CD14-positive monocyte (primary cell): ENCODE measurements around the gene UBXN11. TPM values are rescaled to one million over a fixed set of nuclear protein-coding genes. Genes with fewer than 3 reads are reported as not detected.

Experiments
- DNase-seq, 3 donors: peaks; one replicate each; pipeline ENCODE4 v3.0.0-alpha.2; 2011 to 2022
- H2AFZ ChIP-seq: 2 replicates; pipeline ENCODE4 v1.6.0; 2012; ENCODE audit warnings: mild to moderate bottlenecking, low read depth, low read length, inconsistent platforms; ENCODE audit not compliant: insufficient read depth, poor library complexity, severe bottlenecking
- H3K27ac ChIP-seq, 2 donors: 1 replicate in 1 of 2; 2 replicates in 1 of 2; pipeline ENCODE4 v1.5.1; 2012 to 2013; ENCODE audit warnings: low read length in 2 of 2, control low read depth in 1 of 2, inconsistent platforms in 1 of 2, low read depth in 1 of 2, mild to moderate bottlenecking in 1 of 2
- H3K27me3 ChIP-seq, 2 donors: one replicate each; pipeline versions ENCODE4 v1.6.0 to v1.6.1; 2011 to 2013; ENCODE audit warnings: low read length in 2 of 2; ENCODE audit not compliant: control insufficient read depth in 2 of 2, insufficient read depth in 2 of 2
- H3K36me3 ChIP-seq, 2 donors: replicated peaks in 1 of 2; 1 replicate in 1 of 2; 2 replicates in 1 of 2; pipeline versions ENCODE4 v1.5.1 to v1.6.1; 2012 to 2013; ENCODE audit warnings: low read length in 2 of 2, control low read depth in 1 of 2, inconsistent platforms in 1 of 2, mild to moderate bottlenecking in 1 of 2; ENCODE audit not compliant: insufficient read depth in 2 of 2, control insufficient read depth in 1 of 2
- H3K4me1 ChIP-seq, 2 donors: 1 replicate in 1 of 2; 2 replicates in 1 of 2; pipeline versions ENCODE4 v1.5.1 to v1.6.1; 2012 to 2013; ENCODE audit warnings: low read length in 2 of 2, control low read depth in 1 of 2, inconsistent platforms in 1 of 2, mild to moderate bottlenecking in 1 of 2, moderate library complexity in 1 of 2; ENCODE audit not compliant: insufficient read depth in 2 of 2, control insufficient read depth in 1 of 2
- H3K4me2 ChIP-seq: replicated peaks from 2 replicates; pipeline ENCODE3; 2012; ENCODE audit warnings: low read length, moderate library complexity, mild to moderate bottlenecking; ENCODE audit not compliant: poor library complexity, severe bottlenecking; ENCODE audit errors: extremely low read depth
- H3K4me3 ChIP-seq, 3 experiments: fragments of 200-600 bp in 1 of 3; sonication (generic) in 1 of 3; replicated peaks in 1 of 3; 1 replicate in 2 of 3; 2 replicates in 1 of 3; pipeline ENCODE4 v1.5.1; 2011 to 2013; ENCODE audit warnings: low read length in 3 of 3, mild to moderate bottlenecking in 3 of 3, control low read depth in 2 of 3, low read depth in 2 of 3, inconsistent platforms in 1 of 3, moderate library complexity in 1 of 3
- H3K79me2 ChIP-seq: 2 replicates; pipeline ENCODE4 v1.6.0; 2012; ENCODE audit warnings: mild to moderate bottlenecking, control low read depth, inconsistent platforms, low read length, moderate library complexity; ENCODE audit not compliant: insufficient read depth
- H3K9ac ChIP-seq: 2 replicates; pipeline ENCODE4 v1.6.0; 2017; ENCODE audit warnings: low read length, mild to moderate bottlenecking; ENCODE audit not compliant: insufficient read depth, poor library complexity, severe bottlenecking
- H3K9me3 ChIP-seq, 2 donors: replicated peaks in 1 of 2; 1 replicate in 1 of 2; 2 replicates in 1 of 2; pipeline versions ENCODE4 v1.5.1 to v1.6.1; 2012 to 2013; ENCODE audit warnings: low read length in 2 of 2, control low read depth in 1 of 2; ENCODE audit not compliant: control insufficient read depth in 1 of 2, insufficient read depth in 1 of 2
- H4K20me1 ChIP-seq: 2 replicates; pipeline ENCODE4 v1.6.0; 2012; ENCODE audit warnings: mild to moderate bottlenecking, low read length, control low read depth, moderate library complexity; ENCODE audit not compliant: insufficient read depth
- H3K27ac Mint-ChIP-seq, 7 donors: one replicate each; pipeline ENCODE4 v1.8.0; 2020; ENCODE audit warnings: mild to moderate bottlenecking in 7 of 7, mixed read lengths in 7 of 7, moderate library complexity in 6 of 7, inconsistent platforms in 2 of 7
- H3K27me3 Mint-ChIP-seq, 3 donors: one replicate each; pipeline ENCODE4 v1.8.0; 2021 to 2022; ENCODE audit warnings: low read depth in 3 of 3, mild to moderate bottlenecking in 3 of 3, mixed read lengths in 3 of 3, moderate library complexity in 3 of 3, inconsistent platforms in 1 of 3
- H3K36me3 Mint-ChIP-seq, 2 donors: one replicate each; pipeline ENCODE4 v1.8.0; 2020; ENCODE audit warnings: mixed read lengths in 2 of 2, inconsistent platforms in 1 of 2, mild to moderate bottlenecking in 1 of 2
- H3K4me1 Mint-ChIP-seq: one replicate; pipeline ENCODE4 v1.8.0; 2020; ENCODE audit warnings: mild to moderate bottlenecking, mixed read lengths
- H3K4me3 Mint-ChIP-seq, 2 donors: one replicate each; pipeline ENCODE4 v1.8.0; 2020; ENCODE audit warnings: mild to moderate bottlenecking in 2 of 2, mixed read lengths in 2 of 2, moderate library complexity in 1 of 2
- H3K9me3 Mint-ChIP-seq, 7 donors: one replicate each; pipeline ENCODE4 v1.8.0; 2020 to 2022; ENCODE audit warnings: mixed read lengths in 7 of 7, mild to moderate bottlenecking in 6 of 7, moderate library complexity in 6 of 7, inconsistent platforms in 2 of 7
- WGBS: methylation state at CpG from one replicate; pipeline ENCODE4 v1.1.5; 2013; ENCODE audit warnings: missing lambda C conversion rate; ENCODE audit not compliant: insufficient coverage; 5-methylcytosine and 5-hydroxymethylcytosine counted together
- intact Hi-C, 2 donors: fragments of 100-400 bp; cut with micrococcal nuclease; formaldehyde crosslinking; loops; one replicate each; pipeline versions ENCODE4 v1.15.0 to v1.15.1; 2023
- polyA plus RNA-seq, 3 donors: library from polyadenylated mRNA; depleted of rRNA in 1 of 3; unstranded in 2 of 3; stranded (reverse) in 1 of 3; fragments of 300-500 nt in 2 of 3; fragments of >200 nt in 1 of 3; fragmentation: Illumina TruSeq in 2 of 3; gene quantifications; 1 replicate in 2 of 3; 2 replicates in 1 of 3; pipeline ENCODE4 v1.2.3, GENCODE V29; 2012 to 2021
- TF ChIP-seq, protein P1 (sequence below): fragments of 200-600 bp; IDR thresholded peaks from one replicate; pipeline ENCODE4 v1.8.0; 2022; ENCODE audit warnings: antibody characterized with exemption, mild to moderate bottlenecking

The UBXN11 gene
- polyA plus RNA-seq, 3 donors = 48.0 to 885 (median 52.1) TPM

GRCh38 chr1:26269198-26269550, 37.3 kb downstream of the UBXN11 start:
- H2AFZ ChIP-seq = no peak overlapping the region
- H4K20me1 ChIP-seq = no peaks in the 10 kb centered on the region
- no peak overlapping the region for H3K27ac ChIP-seq
- peaks cover 44 to 91% of the 10 kb centered on the region in 2 donors for H3K36me3 ChIP-seq
- no peaks in the 10 kb centered on the region for H3K79me2 ChIP-seq
- no peak overlapping the region for H3K4me3 ChIP-seq
- DNase-seq = no peak
- H3K27me3 ChIP-seq = no peaks in the 10 kb centered on the region
- H3K36me3 Mint-ChIP-seq = peaks cover 68 to 92% of the 10 kb centered on the region in 2 donors
- peaks cover 17 to 18% of the 10 kb centered on the region in 2 donors for H3K9me3 ChIP-seq
- H3K27me3 Mint-ChIP-seq = peaks cover 0 to 4% (median 0%) of the 10 kb centered on the region in 3 donors
- H3K9ac ChIP-seq = no peak overlapping the region
- peaks cover 17 to 25% (median 20%) of the 10 kb centered on the region in 7 donors for H3K9me3 Mint-ChIP-seq
- H3K4me1 ChIP-seq = peaks cover 3 to 4% of the 10 kb centered on the region in 2 donors
- intact Hi-C loops = no loop called here
- no peak overlapping the region for H3K4me2 ChIP-seq
- peak overlapping the region in 2 of 7 donors; percentile 15 to 60 for H3K27ac Mint-ChIP-seq
- H3K4me1 Mint-ChIP-seq = peaks cover 6% of the 10 kb centered on the region
- TF ChIP-seq, protein P1, sequence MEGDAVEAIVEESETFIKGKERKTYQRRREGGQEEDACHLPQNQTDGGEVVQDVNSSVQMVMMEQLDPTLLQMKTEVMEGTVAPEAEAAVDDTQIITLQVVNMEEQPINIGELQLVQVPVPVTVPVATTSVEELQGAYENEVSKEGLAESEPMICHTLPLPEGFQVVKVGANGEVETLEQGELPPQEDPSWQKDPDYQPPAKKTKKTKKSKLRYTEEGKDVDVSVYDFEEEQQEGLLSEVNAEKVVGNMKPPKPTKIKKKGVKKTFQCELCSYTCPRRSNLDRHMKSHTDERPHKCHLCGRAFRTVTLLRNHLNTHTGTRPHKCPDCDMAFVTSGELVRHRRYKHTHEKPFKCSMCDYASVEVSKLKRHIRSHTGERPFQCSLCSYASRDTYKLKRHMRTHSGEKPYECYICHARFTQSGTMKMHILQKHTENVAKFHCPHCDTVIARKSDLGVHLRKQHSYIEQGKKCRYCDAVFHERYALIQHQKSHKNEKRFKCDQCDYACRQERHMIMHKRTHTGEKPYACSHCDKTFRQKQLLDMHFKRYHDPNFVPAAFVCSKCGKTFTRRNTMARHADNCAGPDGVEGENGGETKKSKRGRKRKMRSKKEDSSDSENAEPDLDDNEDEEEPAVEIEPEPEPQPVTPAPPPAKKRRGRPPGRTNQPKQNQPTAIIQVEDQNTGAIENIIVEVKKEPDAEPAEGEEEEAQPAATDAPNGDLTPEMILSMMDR = no peak
- no peak overlapping the region for H3K4me3 Mint-ChIP-seq
- WGBS = 100% methylated on average over 1 of the region's 4 CpGs

GRCh38 chr1:26268290-26269197, 37.9 kb downstream of the UBXN11 start:
- WGBS = 99% methylated on average over 8 of the region's 9 CpGs
- Histone ChIP-seq H3K4me1 (no peaks in the 10 kb centered on the region), H3K79me2 (no peaks in the 10 kb centered on the region), H3K27ac (no peak overlapping the region), H3K36me3 (peaks cover 44 to 97% of the 10 kb centered on the region in 2 donors), H4K20me1 (no peaks in the 10 kb centered on the region), H3K9me3 (peaks cover 17 to 18% of the 10 kb centered on the region in 2 donors), H3K9ac (no peak overlapping the region), H3K4me2 (no peak overlapping the region), H2AFZ (no peak overlapping the region), H3K4me3 (no peak overlapping the region), H3K27me3 (no peaks in the 10 kb centered on the region)
- Mint-ChIP-seq H3K27me3 (peaks cover 0 to 4% (median 0%) of the 10 kb centered on the region in 3 donors), H3K4me3 (no peak overlapping the region), H3K9me3 (peaks cover 17 to 25% (median 20%) of the 10 kb centered on the region in 7 donors), H3K36me3 (peaks cover 72 to 96% of the 10 kb centered on the region in 2 donors), H3K4me1 (peaks cover 3% of the 10 kb centered on the region), H3K27ac (peak overlapping the region in 3 of 7 donors; percentile 36 to 60 (median 40))
- TF ChIP-seq, protein P1 = no peak
- intact Hi-C loops = no loop called here
- no peak for DNase-seq
